BJ (cell line): ENCODE data around the gene FASLG. TPM values are rescaled to one million over a fixed set of nuclear protein-coding genes. Genes with fewer than 3 reads are reported as not detected.

Experiments used
- CTCF ChIA-PET: fragments of 350-600 bp; formaldehyde crosslinking; extraction: SDS; loops from one replicate; lab custom pipeline; 2021; ENCODE audit warnings: antibody characterized with exemption, inconsistent platforms; lab: Yijun Ruan, JAX
- POLR2A ChIA-PET: fragments of 300-600 bp; sonication (Branson Sonifier 250); formaldehyde crosslinking; extraction: SDS; loops from one replicate; lab custom pipeline; 2021; ENCODE audit warnings: antibody characterized with exemption; lab: Charles Lee
- DNase-seq: peaks from one replicate; pipeline ENCODE4 v3.0.0-alpha.2; 2011; ENCODE audit warnings: low read depth
- H3K27me3 ChIP-seq: 2 replicates; pipeline ENCODE4 v1.6.0; 2011; ENCODE audit warnings: low read length; ENCODE audit not compliant: control insufficient read depth, insufficient read depth
- H3K36me3 ChIP-seq: 2 replicates; pipeline ENCODE4 v1.5.1; 2011; ENCODE audit warnings: low read length; ENCODE audit not compliant: control insufficient read depth, insufficient read depth
- H3K4me3 ChIP-seq: 2 replicates; pipeline ENCODE4 v1.5.1; 2011; ENCODE audit warnings: low read depth, mild to moderate bottlenecking, control low read depth, low read length
- polyA plus RNA-seq: library from polyadenylated mRNA; depleted of rRNA; stranded (reverse); fragments of >200 nt; gene quantifications from 2 replicates; pipeline ENCODE4 v1.2.3, GENCODE V29; 2011
- TF ChIP-seq, protein P1 (sequence below): IDR thresholded peaks from 2 replicates; pipeline ENCODE4 v1.5.1; 2011; ENCODE audit warnings: low read depth, mild to moderate bottlenecking, control low read depth, inconsistent platforms, low read length, moderate library complexity; ENCODE audit not compliant: insufficient read depth

FASLG gene
- polyA plus RNA-seq, 1 experiment, result not detected

- no peaks in the 10 kb centered on the region for H3K36me3 ChIP-seq
- CTCF ChIA-PET, result interaction anchor here (0.5 to 0.7 kb wide), 2 partner anchors 9 to 737 kb away, joined by 3 read pairs; no protein-coding TSS in a partner anchor
Observed at GRCh38 chr1:172699695-172700227, 40.9 kb downstream of the FASLG start.

GRCh38 chr1:172700556-172700955 is 41.7 kb downstream of the FASLG start:
- no peak overlapping the region for H3K4me3 ChIP-seq
- ChIA-PET CTCF (no interaction called here), POLR2A (no interaction called here)
- TF ChIP-seq, protein P1, sequence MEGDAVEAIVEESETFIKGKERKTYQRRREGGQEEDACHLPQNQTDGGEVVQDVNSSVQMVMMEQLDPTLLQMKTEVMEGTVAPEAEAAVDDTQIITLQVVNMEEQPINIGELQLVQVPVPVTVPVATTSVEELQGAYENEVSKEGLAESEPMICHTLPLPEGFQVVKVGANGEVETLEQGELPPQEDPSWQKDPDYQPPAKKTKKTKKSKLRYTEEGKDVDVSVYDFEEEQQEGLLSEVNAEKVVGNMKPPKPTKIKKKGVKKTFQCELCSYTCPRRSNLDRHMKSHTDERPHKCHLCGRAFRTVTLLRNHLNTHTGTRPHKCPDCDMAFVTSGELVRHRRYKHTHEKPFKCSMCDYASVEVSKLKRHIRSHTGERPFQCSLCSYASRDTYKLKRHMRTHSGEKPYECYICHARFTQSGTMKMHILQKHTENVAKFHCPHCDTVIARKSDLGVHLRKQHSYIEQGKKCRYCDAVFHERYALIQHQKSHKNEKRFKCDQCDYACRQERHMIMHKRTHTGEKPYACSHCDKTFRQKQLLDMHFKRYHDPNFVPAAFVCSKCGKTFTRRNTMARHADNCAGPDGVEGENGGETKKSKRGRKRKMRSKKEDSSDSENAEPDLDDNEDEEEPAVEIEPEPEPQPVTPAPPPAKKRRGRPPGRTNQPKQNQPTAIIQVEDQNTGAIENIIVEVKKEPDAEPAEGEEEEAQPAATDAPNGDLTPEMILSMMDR, result no peak
- no peaks in the 10 kb centered on the region for H3K27me3 ChIP-seq
- no peak for DNase-seq
- no peaks in the 10 kb centered on the region for H3K36me3 ChIP-seq

More at GRCh38 chr1:172699695-172700227, 40.9 kb downstream of the FASLG start:
- TF ChIP-seq, protein P1, result no peak
- no peaks in the 10 kb centered on the region for H3K27me3 ChIP-seq
- DNase-seq, result no peak
- no peak overlapping the region for H3K4me3 ChIP-seq
- POLR2A ChIA-PET, result no interaction called here

DNA sequence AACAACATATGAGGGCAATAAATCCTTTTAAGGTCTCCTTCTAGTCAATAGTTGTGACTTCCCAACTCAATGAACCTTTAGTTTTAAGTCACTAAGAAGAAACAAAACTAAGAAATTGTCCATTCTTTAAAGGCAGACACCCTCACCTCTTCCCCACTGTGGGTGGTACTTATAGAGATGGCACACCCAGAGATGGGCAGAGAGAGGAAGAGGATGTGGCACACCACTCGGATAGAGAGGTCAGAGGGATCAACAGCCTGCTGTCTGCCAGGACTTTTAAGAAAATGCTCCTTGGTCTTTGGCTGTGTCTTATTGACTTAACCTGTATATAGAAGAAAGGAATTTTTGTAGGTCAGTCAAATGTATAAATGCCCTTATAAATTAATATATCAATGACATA is 45.1 kb downstream of the FASLG start:
- ChIA-PET CTCF (no interaction called here), POLR2A (no interaction called here)
- no peak overlapping the region for H3K4me3 ChIP-seq
- no peaks in the 10 kb centered on the region for H3K27me3 ChIP-seq
- H3K36me3 ChIP-seq, result no peaks in the 10 kb centered on the region
- TF ChIP-seq, protein P1, result no peak
- no peak for DNase-seq

GRCh38 chr1:172704420-172705210 is 45.7 kb downstream of the FASLG start:
- Histone ChIP-seq H3K27me3 (no peaks in the 10 kb centered on the region), H3K36me3 (no peaks in the 10 kb centered on the region), H3K4me3 (no peak overlapping the region)
- CTCF ChIA-PET, result interaction anchor here (1.4 kb wide), 1 partner anchor 16 kb away, joined by 5 read pairs; no protein-coding TSS in a partner anchor
- DNase-seq, result no peak
- POLR2A ChIA-PET, result no interaction called here
- TF ChIP-seq, protein P1, result no peak

DNA sequence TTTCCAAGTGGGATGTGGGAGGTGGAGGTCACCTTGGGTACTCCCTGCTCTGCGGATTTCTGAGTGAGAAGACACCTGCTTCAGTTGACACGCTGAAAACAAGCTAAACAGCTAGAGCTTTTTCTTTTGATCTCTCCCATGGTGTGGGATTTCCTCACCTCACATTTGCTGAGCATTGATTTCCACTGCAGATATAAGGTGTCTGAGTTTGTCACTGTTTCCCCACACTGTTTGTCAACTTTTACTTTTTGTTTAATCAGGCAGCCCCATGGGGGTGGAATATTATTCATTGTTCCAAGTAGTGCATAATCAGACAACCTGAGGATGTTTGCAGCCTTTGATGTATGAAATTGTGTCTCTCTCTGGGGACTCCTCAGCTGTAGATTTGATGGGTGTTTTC is 49.5 kb downstream of the FASLG start:
- POLR2A ChIA-PET, result interaction anchor here (0.6 kb wide), 1 partner anchor 151 kb away, joined by 3 read pairs; no protein-coding TSS in a partner anchor
- Histone ChIP-seq H3K36me3 (no peaks in the 10 kb centered on the region), H3K4me3 (no peak overlapping the region), H3K27me3 (no peaks in the 10 kb centered on the region)
- DNase-seq, result no peak
- CTCF ChIA-PET, result interaction anchor here (0.6 to 1.3 kb wide), 2 partner anchors 8 to 258 kb away, joined by 3 to 4 read pairs; no protein-coding TSS in a partner anchor
- TF ChIP-seq, protein P1, result no peak
